IPS DF 19.7 (cell line): Measurements from ENCODE around the gene MKRN2OS.

ENCODE experiments used
- DNase-seq: peaks from one replicate; pipeline ENCODE4 v3.0.0-alpha.2; 2013; ENCODE audit warnings: low read depth, low spot score

Gene MKRN2OS

GRCh38 chr3:12513694-12514446 is 31.4 kb downstream of the MKRN2OS start:
- no peak for DNase-seq

- DNase-seq: no peak
These were observed 32.7 kb downstream of the MKRN2OS start for GRCh38 chr3:12512534-12513118.

GRCh38 chr3:12509466-12509865 is 35.8 kb downstream of the MKRN2OS start:
- DNase-seq: no peak

GRCh38 chr3:12508291-12508700 is 37.0 kb downstream of the MKRN2OS start:
- DNase-seq: no peak

- DNase-seq: no peak
These were observed 37.6 kb downstream of the MKRN2OS start for GRCh38 chr3:12507591-12508281.

- no peak for DNase-seq
These were observed 39.0 kb downstream of the MKRN2OS start for GRCh38 chr3:12506201-12506709.

GRCh38 chr3:12503126-12503957 is 42.0 kb downstream of the MKRN2OS start:
- DNase-seq: no peak

- DNase-seq: no peak
These were observed 43.8 kb downstream of the MKRN2OS start for GRCh38 chr3:12501360-12502020.

- DNase-seq: no peak
These were observed 45.8 kb downstream of the MKRN2OS start for GRCh38 chr3:12499474-12499873.

GRCh38 chr3:12496453-12496761 is 48.9 kb downstream of the MKRN2OS start:
- no peak for DNase-seq

GRCh38 chr3:12495749-12496452 is 49.4 kb downstream of the MKRN2OS start:
- no peak for DNase-seq

- no peak for DNase-seq
These were observed 54.8 kb downstream of the MKRN2OS start for GRCh38 chr3:12490547-12490946.

GRCh38 chr3:12489832-12490231 is 55.5 kb downstream of the MKRN2OS start:
- DNase-seq: no peak
